ENCODE data around the gene WBP2NL.

GRCh38 chr22:41995211-41995610, 3.4 kb upstream of the WBP2NL start:
- no peak for TF ChIP-seq CTCF (IDR thresholded peaks at IDR 0.05)
- no peak for TF ChIP-seq POLR2A (IDR thresholded peaks at IDR 0.05; ENCODE audit: low read depth)
